HCT116 (cell line): ENCODE measurements around the gene TJAP1. TPM values are rescaled to one million over a fixed set of nuclear protein-coding genes. Genes with fewer than 3 reads are reported as not detected.

Experiments used
- ATF3 ChIP-seq: IDR thresholded peaks from 2 replicates; pipeline ENCODE4 v1.6.1; 2012
- CEBPB ChIP-seq: IDR thresholded peaks from 2 replicates; pipeline ENCODE4 v1.6.1; 2012; ENCODE audit warnings: low read depth
- CTCF ChIP-seq, 3 experiments: fragments of 200-600 bp in 1 of 3; sonication (generic) in 1 of 3; IDR thresholded peaks in 2 of 3; conservative IDR thresholded peaks in 1 of 3; 2 replicates each; pipeline ENCODE4 v1.5.1; 2012 to 2017; ENCODE audit warnings: low read depth in 2 of 3, low read length in 2 of 3, antibody characterized with exemption in 1 of 3, borderline replicate concordance in 1 of 3, control low read depth in 1 of 3, mild to moderate bottlenecking in 1 of 3, mixed read lengths in 1 of 3, mixed run types in 1 of 3, moderate library complexity in 1 of 3; ENCODE audit not compliant: insufficient read depth in 1 of 3
- ELF1 ChIP-seq: IDR thresholded peaks from 2 replicates; pipeline ENCODE4 v1.6.1; 2012; ENCODE audit warnings: low read depth, borderline replicate concordance
- EZH2phosphoT487 ChIP-seq: fragments of 200-600 bp; IDR thresholded peaks from 2 replicates; pipeline ENCODE4 v1.6.1; 2018; ENCODE audit warnings: antibody characterized with exemption, borderline replicate concordance
- FOSL1 ChIP-seq: IDR thresholded peaks from 2 replicates; pipeline ENCODE4 v1.6.1; 2012; ENCODE audit warnings: low read depth
- JUND ChIP-seq: IDR thresholded peaks from 2 replicates; pipeline ENCODE4 v1.6.1; 2012
- MAX ChIP-seq: IDR thresholded peaks from 2 replicates; pipeline ENCODE4 v1.6.1; 2012
- POLR2A ChIP-seq: IDR thresholded peaks from 2 replicates; pipeline ENCODE4 v1.7.0; 2011; ENCODE audit warnings: borderline replicate concordance; ENCODE audit not compliant: insufficient read depth, insufficient read length; ENCODE audit errors: extremely low read depth
- SIN3A ChIP-seq: IDR thresholded peaks from 2 replicates; pipeline ENCODE4 v1.6.1; 2012; ENCODE audit warnings: low read depth
- SP1 ChIP-seq: IDR thresholded peaks from 2 replicates; pipeline ENCODE4 v1.6.1; 2012; ENCODE audit warnings: low read depth
- TCF7L2 ChIP-seq: IDR thresholded peaks from 2 replicates; pipeline ENCODE4 v1.7.0; 2011; ENCODE audit warnings: borderline replicate concordance, inconsistent platforms; ENCODE audit not compliant: insufficient read depth, insufficient read length; ENCODE audit errors: extremely low read depth
- ZFX ChIP-seq: fragments of 450-650 bp; IDR thresholded peaks from 2 replicates; pipeline ENCODE4 v1.6.1; 2017
- ZNF274 ChIP-seq: fragments of 200-500 bp; sonication (Bioruptor generic); IDR thresholded peaks from 2 replicates; pipeline ENCODE4 v1.6.1; 2014; ENCODE audit warnings: mild to moderate bottlenecking, low read depth, low read length, inconsistent platforms
- total RNA-seq: library from RNA; stranded (reverse); gene quantifications from one replicate; pipeline ENCODE4 v1.2.1, GENCODE V29; 2021; ENCODE audit not compliant: unreplicated experiment

Gene TJAP1
- total RNA-seq, 1 experiment from 2014 or later = 45.2 TPM

- peak; percentile 64 for TF ChIP-seq ZFX
- peak; percentile 98 for TF ChIP-seq SIN3A
- TF ChIP-seq MAX = peak; percentile 98
- no peak for TF ChIP-seq EZH2phosphoT487
- TF ChIP-seq FOSL1 = no peak
- TF ChIP-seq POLR2A = peak; percentile 92
- peak; percentile 47; the same call in 1 of the 2 replicates for TF ChIP-seq SP1
- no peak for TF ChIP-seq JUND
- peak; percentile 65 for TF ChIP-seq TCF7L2
- no peak for TF ChIP-seq ZNF274
- TF ChIP-seq ATF3 = no peak
- no peak; the same call in 1 of the 2 replicates for TF ChIP-seq ELF1
- no peak for TF ChIP-seq CTCF (IDR thresholded peaks at IDR 0.05 in 2 of 3, conservative IDR thresholded peaks at IDR 0.05 in 1 of 3; ENCODE audit: borderline replicate concordance in 1 of 3, insufficient read depth in 1 of 3, low read depth in 2 of 3, low read length in 2 of 3)
- no peak for TF ChIP-seq CEBPB
- TF ChIP-seq, all 23 proteins: peak for 10
Measured at GRCh38 chr6:43516697-43517504, 39.5 kb downstream of the TJAP1 start, which contains the start of the genes POLR1C and YIPF3 (continued).
